ENCODE results near the gene PDE3B.

- TF ChIP-seq GABPA (IDR thresholded peaks at IDR 0.05; ENCODE audit: low read depth): no peak
- no peak for TF ChIP-seq TAF1 (IDR thresholded peaks at IDR 0.05; ENCODE audit: borderline replicate concordance, low read depth, low read length)
- no peak for TF ChIP-seq CTCF (IDR thresholded peaks at IDR 0.05)
- TF ChIP-seq MAX (IDR thresholded peaks at IDR 0.05; ENCODE audit: low read depth): no peak
Measured at GRCh38 chr11:14705067-14705466, 61.5 kb downstream of the PDE3B start.

Measured in SK-N-SH (cell line).